Activated CD8-positive, alpha-beta T cell treated with anti-CD3 and anti-CD28 coated beads for 36 hours (primary cell): Measurements from ENCODE around the gene AP4E1. TPM values are rescaled to one million over a fixed set of nuclear protein-coding genes. Genes with fewer than 3 reads are reported as not detected.
"Not testable (repeated sequence)": the region's sequence is repeated elsewhere in the genome, so short reads cannot be mapped to it uniquely, and the experiment has no call there.

ENCODE experiments used
- ATAC-seq: fragments of 200-7000 bp; cut with Tn5 transposase; one replicate; pipeline ENCODE4 v1.10.0; 2021; ENCODE audit warnings: mild to moderate bottlenecking, moderate library complexity
- CTCF ChIA-PET: fragments of 350-600 bp; sonication (Branson Sonifier 250); formaldehyde crosslinking; loops from one replicate; lab custom pipeline; 2021; ENCODE audit warnings: antibody characterized with exemption; lab: Charles Lee
- POLR2A ChIA-PET: fragments of 350-600 bp; sonication (Branson Sonifier 250); formaldehyde crosslinking; loops from one replicate; lab custom pipeline; 2021; ENCODE audit warnings: antibody characterized with exemption; lab: Charles Lee
- DNase-seq: peaks from one replicate; pipeline ENCODE4 v3.0.0-alpha.2; 2020
- H3K27ac Mint-ChIP-seq: one replicate; pipeline ENCODE4 v1.8.0; 2021; ENCODE audit warnings: mild to moderate bottlenecking, mixed read lengths
- H3K27me3 Mint-ChIP-seq: one replicate; pipeline ENCODE4 v1.8.0; 2021; ENCODE audit warnings: mixed read lengths
- H3K36me3 Mint-ChIP-seq: one replicate; pipeline ENCODE4 v1.8.0; 2021; ENCODE audit warnings: low read depth, mixed read lengths
- H3K4me1 Mint-ChIP-seq: one replicate; pipeline ENCODE4 v1.8.0; 2021; ENCODE audit warnings: low read depth, mixed read lengths
- H3K4me3 Mint-ChIP-seq: one replicate; pipeline ENCODE4 v1.8.0; 2021; ENCODE audit warnings: mild to moderate bottlenecking, moderate library complexity, mixed read lengths
- H3K9me3 Mint-ChIP-seq: one replicate; pipeline ENCODE4 v1.8.0; 2021; ENCODE audit warnings: mixed read lengths
- CTCF ChIP-seq: fragments of 200-600 bp; IDR thresholded peaks from one replicate; pipeline ENCODE4 v1.8.0; 2022; ENCODE audit warnings: antibody characterized with exemption, mild to moderate bottlenecking
- intact Hi-C: fragments of 100-400 bp; cut with micrococcal nuclease; formaldehyde crosslinking; loops from one replicate; pipeline ENCODE4 v1.10.0; 2022
- total RNA-seq, 2 experiments: library from RNA; stranded (reverse); gene quantifications; one replicate each; pipeline ENCODE4 v1.2.3, GENCODE V29; 2021

The AP4E1 gene
- total RNA-seq, 2 experiments from 2014 or later, result 16.6 TPM

GRCh38 chr15:50905055-50905454 lies 3.4 kb upstream of the AP4E1 start:
- ChIA-PET CTCF (interaction anchor here (1.0 to 2.2 kb wide), 4 partner anchors 16 to 178 kb away, joined by 3 to 7 read pairs (median 4); no protein-coding TSS in a partner anchor), POLR2A (interaction anchor here (0.7 to 0.9 kb wide), 3 partner anchors 26 to 268 kb away, joined by 3 to 7 read pairs (median 4); no protein-coding TSS in a partner anchor)
- H3K4me3 Mint-ChIP-seq, result no peak overlapping the region
- intact Hi-C loops, result loop anchor here (5.0 to 10.0 kb wide), 2 partner anchors 218 to 550 kb away; partner anchors contain the start of genes GABPB1 and TRPM7
- no peak for ATAC-seq
- no peak for DNase-seq
- no peak for TF ChIP-seq CTCF
- no peak overlapping the region for H3K27ac Mint-ChIP-seq
- no peaks in the 10 kb centered on the region for H3K9me3 Mint-ChIP-seq
- peaks cover 5% of the 10 kb centered on the region for H3K36me3 Mint-ChIP-seq
- H3K4me1 Mint-ChIP-seq, result peaks cover 15% of the 10 kb centered on the region
- no peaks in the 10 kb centered on the region for H3K27me3 Mint-ChIP-seq

DNA sequence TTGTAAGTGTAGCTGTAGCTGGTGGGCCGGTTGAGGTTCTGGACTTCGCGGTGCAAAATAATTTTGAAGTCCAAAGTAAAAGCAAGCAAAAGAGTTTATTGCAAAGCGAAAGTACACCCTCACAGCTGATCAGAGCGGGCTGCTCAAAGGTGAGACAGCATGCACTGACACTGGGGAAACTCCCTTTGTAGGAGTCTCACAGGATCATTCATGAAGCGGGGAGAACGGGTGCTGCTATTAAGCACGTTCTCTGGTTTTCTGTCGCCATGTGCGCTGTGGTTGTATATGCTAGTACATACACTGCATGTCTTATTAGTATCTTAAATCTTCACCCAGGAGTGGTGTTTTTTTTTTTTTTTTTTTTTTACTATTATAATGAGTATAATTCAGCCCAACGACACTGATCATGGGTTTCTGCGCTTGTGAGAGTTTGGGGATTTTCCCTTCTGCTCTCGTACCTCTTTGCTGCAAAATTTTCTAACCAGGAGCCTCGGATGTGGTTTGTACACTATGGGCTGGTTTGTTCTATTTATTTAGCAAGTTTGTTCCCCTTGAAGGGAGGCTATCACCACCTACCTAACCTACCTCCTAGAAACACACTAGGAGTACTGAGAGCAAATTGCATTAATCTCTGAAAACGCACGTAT lies 1.4 kb upstream of the AP4E1 start:
- H3K36me3 Mint-ChIP-seq, result peaks cover 15% of the 10 kb centered on the region
- H3K27ac Mint-ChIP-seq, result peak overlapping the region; percentile 100
- POLR2A ChIA-PET, result interaction anchor here (0.8 to 2.3 kb wide), 14 partner anchors 8 to 553 kb away, joined by 3 to 13 read pairs (median 4); partner anchors contain the start of genes GABPB1, SPPL2A and TRPM7
- peak overlapping the region; percentile 81 for H3K4me3 Mint-ChIP-seq
- intact Hi-C loops, result loop anchor here (1.0 to 10.0 kb wide), 3 partner anchors 28 to 552 kb away; partner anchors contain the start of genes GABPB1 and TRPM7
- CTCF ChIA-PET, result interaction anchor here (0.7 to 1.9 kb wide), 8 partner anchors 20 to 284 kb away, joined by 3 to 7 read pairs (median 4); no protein-coding TSS in a partner anchor
- H3K4me1 Mint-ChIP-seq, result peaks cover 19% of the 10 kb centered on the region
- peak; percentile 94 for DNase-seq
- peak; percentile 75 for ATAC-seq
- no peak for TF ChIP-seq CTCF
- no peaks in the 10 kb centered on the region for H3K27me3 Mint-ChIP-seq
- H3K9me3 Mint-ChIP-seq, result no peaks in the 10 kb centered on the region

GRCh38 chr15:50907601-50908208 lies 778 bp upstream of the AP4E1 start:
- intact Hi-C loops, result loop anchor here (1.0 to 10.0 kb wide), 3 partner anchors 28 to 553 kb away; partner anchors contain the start of genes GABPB1 and TRPM7
- ATAC-seq, result peak; percentile 49
- Mint-ChIP-seq H3K4me1 (peaks cover 17% of the 10 kb centered on the region), H3K27ac (peak overlapping the region; percentile 100), H3K9me3 (no peaks in the 10 kb centered on the region), H3K4me3 (peak overlapping the region; percentile 81), H3K27me3 (no peaks in the 10 kb centered on the region), H3K36me3 (peaks cover 18% of the 10 kb centered on the region)
- CTCF ChIA-PET, result interaction anchor here (1.0 to 1.9 kb wide), 4 partner anchors 23 to 232 kb away, joined by 4 to 7 read pairs (median 5); no protein-coding TSS in a partner anchor
- peak; percentile 72 for DNase-seq
- TF ChIP-seq CTCF, result no peak
- POLR2A ChIA-PET, result interaction anchor here (0.8 to 2.3 kb wide), 14 partner anchors 8 to 554 kb away, joined by 3 to 13 read pairs (median 4); partner anchors contain the start of genes GABPB1, SPPL2A and TRPM7

GRCh38 chr15:50909010-50909317 lies 481 bp downstream of the AP4E1 start:
- peak overlapping the region; percentile 81 for H3K4me3 Mint-ChIP-seq
- intact Hi-C loops, result loop anchor here (5.0 to 10.0 kb wide), 2 partner anchors 222 to 554 kb away; partner anchors contain the start of genes GABPB1 and TRPM7
- POLR2A ChIA-PET, result interaction anchor here (0.6 to 1.4 kb wide), 6 partner anchors 17 to 225 kb away, joined by 3 to 4 read pairs (median 4); no protein-coding TSS in a partner anchor
- H3K27ac Mint-ChIP-seq, result peak overlapping the region; percentile 100
- peaks cover 15% of the 10 kb centered on the region for H3K4me1 Mint-ChIP-seq
- no peak for TF ChIP-seq CTCF
- H3K36me3 Mint-ChIP-seq, result peaks cover 25% of the 10 kb centered on the region
- CTCF ChIA-PET, result interaction anchor here (0.7 to 1.4 kb wide), 9 partner anchors 9 to 802 kb away, joined by 3 to 5 read pairs (median 4); no protein-coding TSS in a partner anchor
- DNase-seq, result no peak
- no peaks in the 10 kb centered on the region for H3K27me3 Mint-ChIP-seq
- ATAC-seq, result no peak
- no peaks in the 10 kb centered on the region for H3K9me3 Mint-ChIP-seq

- ATAC-seq, H3K27ac Mint-ChIP-seq, intact Hi-C loops, H3K27me3 Mint-ChIP-seq, H3K9me3 Mint-ChIP-seq, DNase-seq: not testable (repeated sequence)
- Mint-ChIP-seq H3K4me1 (peaks cover 12% of the 10 kb centered on the region), H3K36me3 (peaks cover 26% of the 10 kb centered on the region), H3K4me3 (peak overlapping the region; percentile 81)
- POLR2A ChIA-PET, result interaction anchor here (1.3 kb wide), 1 partner anchor 555 kb away, joined by 3 read pairs; the partner anchor contains the start of gene GABPB1
- CTCF ChIA-PET, result interaction anchor here (0.6 kb wide), 1 partner anchor 282 kb away, joined by 3 read pairs; no protein-coding TSS in a partner anchor
These were observed 1.9 kb downstream of the AP4E1 start for GRCh38 chr15:50910426-50910795.
